Gastroesophageal sphincter (tissue), 3 donors: Measurements from ENCODE around the gene PDLIM5.

Experiments
- CTCF ChIP-seq, 4 experiments: fragments of 200-600 bp in 2 of 4; fragments of 450-650 bp in 2 of 4; sonication (generic) in 1 of 4; IDR thresholded peaks; one replicate each; pipeline ENCODE4 v1.5.1; 2017 to 2019; ENCODE audit warnings: antibody characterized with exemption in 4 of 4, mild to moderate bottlenecking in 2 of 4, moderate library complexity in 2 of 4
- POLR2A ChIP-seq, 2 donors: fragments of 450-650 bp; IDR thresholded peaks; one replicate each; pipeline ENCODE4 v1.6.1; 2017; ENCODE audit warnings: antibody characterized with exemption in 2 of 2, mild to moderate bottlenecking in 2 of 2, moderate library complexity in 1 of 2

- TF ChIP-seq CTCF (IDR thresholded peaks at IDR 0.05) = no peak
- no peak for TF ChIP-seq POLR2A (IDR thresholded peaks at IDR 0.05)
Observed at GRCh38 chr4:94416335-94416734, 35.4 kb upstream of the PDLIM5 start.
